GM23248 (cell line): Measurements from ENCODE around the gene RGS21. TPM values are rescaled to one million over a fixed set of nuclear protein-coding genes. Genes with fewer than 3 reads are reported as not detected.

Experiments
- DNase-seq: peaks from one replicate; pipeline ENCODE4 v3.0.0-alpha.2; 2015
- H2AFZ ChIP-seq: fragments of 200-600 bp; sonication (generic); 2 replicates; pipeline ENCODE4 v1.6.1; 2016; ENCODE audit warnings: antibody characterized with exemption
- H3F3A ChIP-seq: fragments of 200-600 bp; sonication (generic); 2 replicates; pipeline ENCODE4 v1.6.1; 2016; ENCODE audit warnings: mild to moderate bottlenecking, antibody characterized with exemption, mixed run types; ENCODE audit not compliant: insufficient read depth
- H3K27ac ChIP-seq: fragments of 200-600 bp; sonication (generic); 2 replicates; pipeline ENCODE4 v1.5.1; 2016; ENCODE audit warnings: mild to moderate bottlenecking
- H3K27me3 ChIP-seq: fragments of 200-600 bp; sonication (generic); replicated peaks from 2 replicates; pipeline ENCODE4 v1.6.1; 2016; ENCODE audit warnings: mild to moderate bottlenecking; ENCODE audit not compliant: insufficient read depth
- H3K36me3 ChIP-seq: fragments of 200-600 bp; sonication (generic); 2 replicates; pipeline ENCODE4 v1.6.1; 2016; ENCODE audit warnings: low read depth, mild to moderate bottlenecking
- H3K4me1 ChIP-seq: fragments of 200-600 bp; sonication (generic); 2 replicates; pipeline ENCODE4 v1.6.1; 2016; ENCODE audit warnings: mild to moderate bottlenecking; ENCODE audit not compliant: insufficient read depth
- H3K4me2 ChIP-seq: fragments of 200-600 bp; sonication (generic); one replicate; pipeline ENCODE4 v1.6.1; 2016; ENCODE audit warnings: mild to moderate bottlenecking; ENCODE audit not compliant: unreplicated experiment
- H3K4me3 ChIP-seq: fragments of 200-600 bp; sonication (generic); 2 replicates; pipeline ENCODE4 v1.5.1; 2016; ENCODE audit warnings: mild to moderate bottlenecking
- H3K79me2 ChIP-seq: fragments of 200-600 bp; sonication (generic); 2 replicates; pipeline ENCODE4 v1.6.1; 2016; ENCODE audit warnings: mild to moderate bottlenecking; ENCODE audit not compliant: insufficient read depth
- H3K9ac ChIP-seq: fragments of 200-600 bp; sonication (generic); 2 replicates; pipeline ENCODE4 v1.6.1; 2016; ENCODE audit warnings: mild to moderate bottlenecking
- H3K9me2 ChIP-seq: fragments of 200-600 bp; sonication (generic); 2 replicates; pipeline ENCODE4 v1.6.1; 2016; ENCODE audit warnings: mixed run types, mild to moderate bottlenecking, moderate library complexity; ENCODE audit not compliant: insufficient read depth
- H3K9me3 ChIP-seq: fragments of 200-600 bp; sonication (generic); one replicate; pipeline ENCODE4 v1.6.1; 2017; ENCODE audit warnings: low read depth
- H4K20me1 ChIP-seq: fragments of 200-600 bp; sonication (generic); 2 replicates; pipeline ENCODE4 v1.6.0; 2016; ENCODE audit not compliant: insufficient read depth
- EZH2 ChIP-seq: fragments of 200-600 bp; sonication (generic); IDR thresholded peaks from 2 replicates; pipeline ENCODE4 v1.6.1; 2018; ENCODE audit warnings: antibody characterized with exemption, mild to moderate bottlenecking; ENCODE audit not compliant: insufficient read depth, poor library complexity, severe bottlenecking
- EZH2phosphoT487 ChIP-seq: fragments of 200-600 bp; sonication (generic); IDR thresholded peaks from 2 replicates; pipeline ENCODE4 v1.6.1; 2018; ENCODE audit warnings: antibody characterized with exemption, moderate library complexity, mild to moderate bottlenecking, low read depth; ENCODE audit not compliant: insufficient read depth
- WGBS, 2 experiments: methylation state at CpG; one replicate each; pipeline ENCODE4 v1.1.6; 2015 to 2017; ENCODE audit warnings: low lambda C conversion rate in 2 of 2, low coverage in 1 of 2; ENCODE audit errors: missing lambda C conversion rate in 2 of 2; 5-methylcytosine and 5-hydroxymethylcytosine counted together
- in situ Hi-C: fragments of 300-500 bp; cut with MboI; formaldehyde crosslinking; loops from 2 replicates; pipeline ENCODE4 v1.15.0; 2020
- polyA plus RNA-seq: library from polyadenylated mRNA; unstranded; fragments of >200 nt; fragmentation: Nextera tagmentation; extraction: Ambion mirVana; gene quantifications from 2 replicates; pipeline ENCODE4 v1.2.1, GENCODE V29; 2016
- total RNA-seq: library from RNA; depleted of rRNA; stranded (reverse); fragments of >200 nt; shearing (Covaris generic); gene quantifications from 2 replicates; pipeline ENCODE4 v1.2.3, GENCODE V29; 2014

RGS21 gene
- total and polyA plus RNA-seq, 2 experiments from 2014 or later: not detected

DNA sequence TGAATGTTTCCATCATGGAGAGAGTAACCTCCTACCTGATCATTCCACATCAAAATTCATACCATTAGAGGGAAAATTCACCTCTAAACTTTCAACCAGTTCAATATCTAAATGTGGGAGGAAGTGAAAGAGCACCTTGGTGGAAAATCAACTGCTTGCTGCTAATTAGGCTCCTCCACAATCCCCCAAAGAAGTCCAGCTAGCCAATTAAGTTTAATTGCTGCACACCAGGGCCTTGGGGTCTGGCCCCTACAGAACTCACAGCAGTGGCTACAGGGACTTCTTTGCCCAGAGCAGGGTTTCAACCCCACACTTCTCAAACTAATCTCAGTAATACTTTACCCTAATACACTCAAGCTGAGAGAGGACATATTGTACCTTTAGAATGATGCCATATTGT lies 62.1 kb downstream of the RGS21 start:
- no peaks in the 10 kb centered on the region for H3F3A ChIP-seq
- H3K27ac ChIP-seq: no peak overlapping the region
- H3K4me1 ChIP-seq: no peaks in the 10 kb centered on the region
- TF ChIP-seq EZH2phosphoT487 (no peak), EZH2 (no peak)
- H3K27me3 ChIP-seq: no peaks in the 10 kb centered on the region
- no peak for DNase-seq
- no peaks in the 10 kb centered on the region for H4K20me1 ChIP-seq
- H3K36me3 ChIP-seq: no peaks in the 10 kb centered on the region
- H3K9me2 ChIP-seq: no peaks in the 10 kb centered on the region
- no peaks in the 10 kb centered on the region for H3K79me2 ChIP-seq
- H2AFZ ChIP-seq: no peak overlapping the region
- H3K4me3 ChIP-seq: no peak overlapping the region
- in situ Hi-C loops: no loop called here
- H3K4me2 ChIP-seq: no peak overlapping the region
- no peaks in the 10 kb centered on the region for H3K9me3 ChIP-seq
- no peak overlapping the region for H3K9ac ChIP-seq

DNA sequence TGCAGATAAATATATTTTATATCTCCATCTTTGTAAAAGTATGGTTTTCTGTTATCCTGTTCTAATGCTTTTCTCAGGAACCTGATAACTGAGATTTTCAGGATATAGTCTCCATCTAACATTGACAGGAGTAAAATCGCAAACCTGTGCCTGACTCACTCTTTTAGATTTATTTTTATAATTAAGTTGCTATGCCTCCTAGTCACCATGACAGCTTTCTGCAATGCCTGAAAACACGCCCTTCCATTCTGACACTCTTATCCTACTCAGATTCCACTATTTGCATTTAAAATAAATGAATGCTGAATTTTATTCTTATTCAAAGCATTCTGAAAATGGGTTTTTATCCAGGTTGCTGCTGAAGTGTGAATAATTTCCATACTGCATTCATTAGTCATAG lies 62.8 kb downstream of the RGS21 start:
- Histone ChIP-seq H3K9me3 (peaks cover 3% of the 10 kb centered on the region), H2AFZ (no peak overlapping the region), H3K27ac (no peak overlapping the region), H3K79me2 (no peaks in the 10 kb centered on the region), H3K4me1 (no peaks in the 10 kb centered on the region), H3K27me3 (no peaks in the 10 kb centered on the region), H3K4me2 (no peak overlapping the region), H3K9me2 (no peaks in the 10 kb centered on the region), H3K9ac (no peak overlapping the region), H4K20me1 (no peaks in the 10 kb centered on the region), H3K36me3 (no peaks in the 10 kb centered on the region), H3F3A (no peaks in the 10 kb centered on the region), H3K4me3 (no peak overlapping the region)
- no peak for TF ChIP-seq EZH2
- no peak for TF ChIP-seq EZH2phosphoT487
- no peak for DNase-seq
- in situ Hi-C loops: no loop called here
- WGBS, 2 experiments: 26 to 34% methylated on average over 2 of the region's 2 CpGs

DNA sequence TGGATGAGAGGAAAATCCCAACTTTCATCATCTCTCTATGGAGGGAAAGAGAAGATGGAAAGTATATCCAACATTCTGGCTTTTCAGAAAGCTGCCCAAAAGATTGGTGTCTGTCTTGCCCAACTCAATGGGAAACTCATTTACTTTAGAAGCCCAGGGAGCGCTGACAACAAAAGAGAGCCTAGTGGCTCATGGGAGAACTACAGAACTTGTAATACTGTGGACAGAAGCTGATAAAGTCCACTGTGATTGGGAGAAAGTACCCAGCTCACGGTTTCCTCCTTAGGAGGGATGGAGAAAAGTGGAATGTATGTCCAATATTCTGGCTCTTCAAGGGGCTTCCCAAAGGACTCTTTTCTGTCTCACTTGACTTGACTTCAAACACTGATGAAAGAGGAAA lies 66.0 kb downstream of the RGS21 start:
- Histone ChIP-seq H4K20me1 (no peaks in the 10 kb centered on the region), H3K4me2 (no peak overlapping the region), H3K79me2 (no peaks in the 10 kb centered on the region), H3K27ac (no peak overlapping the region), H2AFZ (no peak overlapping the region), H3K9ac (no peak overlapping the region), H3K27me3 (no peaks in the 10 kb centered on the region), H3F3A (no peaks in the 10 kb centered on the region), H3K9me3 (peaks cover 7% of the 10 kb centered on the region), H3K9me2 (no peaks in the 10 kb centered on the region), H3K36me3 (no peaks in the 10 kb centered on the region), H3K4me3 (no peak overlapping the region), H3K4me1 (no peaks in the 10 kb centered on the region)
- no peak for DNase-seq
- in situ Hi-C loops: no loop called here
- no peak for TF ChIP-seq EZH2
- no peak for TF ChIP-seq EZH2phosphoT487
- WGBS, 2 experiments: 3 to 8% methylated on average over 2 of the region's 2 CpGs

DNA sequence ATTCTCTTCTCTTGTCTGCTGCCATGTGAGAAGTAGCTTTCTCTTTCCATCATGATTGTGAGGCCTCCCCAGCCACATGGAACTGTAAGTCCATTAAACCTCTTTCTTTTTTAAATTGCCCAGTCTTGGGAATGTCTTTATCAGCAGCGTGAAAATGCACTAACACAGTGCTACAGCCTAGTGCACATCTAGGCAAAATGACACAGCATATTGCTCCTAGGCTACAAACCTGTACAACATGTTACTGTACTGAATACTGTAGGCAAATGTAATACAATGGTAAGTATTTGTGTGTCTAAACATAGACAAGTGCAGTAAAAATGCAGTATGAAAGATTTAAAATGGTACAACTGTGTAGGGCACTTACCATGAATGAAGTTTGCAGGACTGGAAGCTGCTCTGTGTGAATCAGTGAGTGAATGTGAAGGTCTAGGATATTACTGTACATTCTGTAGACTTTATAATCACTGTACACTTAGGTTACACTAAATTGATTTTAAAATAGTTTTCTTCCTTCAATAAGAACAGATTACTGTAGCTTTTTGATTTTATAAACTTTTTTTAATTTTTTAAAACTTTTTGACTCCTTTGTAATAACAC lies 69.4 kb downstream of the RGS21 start:
- Histone ChIP-seq H3K4me1 (no peaks in the 10 kb centered on the region), H3K27me3 (no peaks in the 10 kb centered on the region), H3K9ac (no peak overlapping the region), H3K9me2 (no peaks in the 10 kb centered on the region), H2AFZ (no peak overlapping the region), H3K27ac (no peak overlapping the region), H3K4me2 (no peak overlapping the region), H3K79me2 (no peaks in the 10 kb centered on the region), H3K9me3 (peaks cover 7% of the 10 kb centered on the region), H3F3A (no peaks in the 10 kb centered on the region), H3K36me3 (no peaks in the 10 kb centered on the region), H3K4me3 (no peak overlapping the region), H4K20me1 (no peaks in the 10 kb centered on the region)
- in situ Hi-C loops: no loop called here
- DNase-seq: no peak
- WGBS, 2 experiments: 8 to 11% methylated on average over 1 of the region's 1 CpG
- TF ChIP-seq EZH2phosphoT487 (no peak), EZH2 (no peak)

DNA sequence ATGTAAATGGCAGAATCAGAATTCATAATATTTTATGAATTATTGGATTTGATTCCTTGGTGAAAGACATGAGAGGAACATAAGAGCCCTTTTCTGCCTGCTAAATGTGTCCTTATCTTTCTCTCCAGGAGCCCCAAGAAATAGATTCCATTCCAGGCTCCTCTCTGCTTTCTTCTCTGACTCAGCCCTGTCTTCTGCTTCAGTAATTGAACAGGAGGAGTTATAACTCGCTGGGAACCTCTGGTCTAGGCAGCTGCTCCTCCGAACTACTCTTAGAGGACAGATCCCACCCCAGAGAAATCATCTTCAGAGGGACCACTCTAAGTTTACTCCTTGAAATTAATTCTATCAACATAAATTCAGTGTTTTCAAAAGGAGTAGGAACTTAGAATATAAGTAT lies 78.4 kb downstream of the RGS21 start:
- H2AFZ ChIP-seq: no peak overlapping the region
- in situ Hi-C loops: no loop called here
- no peak overlapping the region for H3K27ac ChIP-seq
- H3K4me2 ChIP-seq: no peak overlapping the region
- no peaks in the 10 kb centered on the region for H3F3A ChIP-seq
- H3K4me3 ChIP-seq: no peak overlapping the region
- no peaks in the 10 kb centered on the region for H3K27me3 ChIP-seq
- no peak overlapping the region for H3K9ac ChIP-seq
- H3K36me3 ChIP-seq: no peaks in the 10 kb centered on the region
- H3K9me3 ChIP-seq: no peaks in the 10 kb centered on the region
- H3K9me2 ChIP-seq: no peaks in the 10 kb centered on the region
- TF ChIP-seq EZH2phosphoT487 (no peak), EZH2 (no peak)
- no peak for DNase-seq
- H3K4me1 ChIP-seq: no peaks in the 10 kb centered on the region
- no peaks in the 10 kb centered on the region for H3K79me2 ChIP-seq
- no peaks in the 10 kb centered on the region for H4K20me1 ChIP-seq
- WGBS, 2 experiments: 0% methylated on average over 2 of the region's 2 CpGs
